Measurements from ENCODE around the gene ACOXL.

GRCh38 chr2:110843959-110844510, 111.7 kb downstream of the ACOXL start:
- no peak for TF ChIP-seq POLR2AphosphoS5 (IDR thresholded peaks at IDR 0.05; ENCODE audit: low read depth, low read length)
- TF ChIP-seq POLR2A (IDR thresholded peaks at IDR 0.05; ENCODE audit: low read depth, low read length) = no peak
- TF ChIP-seq TAF1 (IDR thresholded peaks at IDR 0.05; ENCODE audit: borderline replicate concordance, low read depth, low read length) = no peak
